ENCODE results near the gene ANXA11.

GRCh38 chr10:80131499-80131901, 73.8 kb downstream of the ANXA11 start:
- TF ChIP-seq POLR2A (IDR thresholded peaks at IDR 0.05; ENCODE audit: low read depth, low read length) (no peak), POLR2AphosphoS5 (IDR thresholded peaks at IDR 0.05; ENCODE audit: low read depth, low read length) (no peak), TAF1 (IDR thresholded peaks at IDR 0.05; ENCODE audit: low read depth, low read length) (no peak), SPI1 (IDR thresholded peaks at IDR 0.05; ENCODE audit: low read depth, low read length) (no peak)

Data from GM12891 (cell line).